Mesenchymal stem cell (in vitro differentiated cells and primary cell): ENCODE measurements around the gene TSHZ1.

Experiments used
- DNase-seq: peaks from one replicate; pipeline ENCODE4 v3.0.0-alpha.2; 2013
- H2AFZ ChIP-seq: one replicate; pipeline ENCODE4 v1.6.1; 2013; ENCODE audit warnings: low read depth, mild to moderate bottlenecking, control low read depth, inconsistent platforms, low read length, moderate library complexity
- H2AK5ac ChIP-seq: 2 replicates; pipeline ENCODE4 v1.6.1; 2013; ENCODE audit warnings: low read length, moderate library complexity, mild to moderate bottlenecking, inconsistent platforms; ENCODE audit not compliant: severe bottlenecking
- H2BK120ac ChIP-seq: one replicate; pipeline ENCODE4 v1.6.1; 2013; ENCODE audit warnings: low read depth, mild to moderate bottlenecking, inconsistent platforms, low read length, moderate library complexity
- H2BK12ac ChIP-seq, 2 experiments: one replicate each; pipeline ENCODE4 v1.6.1; 2013; ENCODE audit warnings: inconsistent platforms in 2 of 2, low read length in 2 of 2, mild to moderate bottlenecking in 2 of 2, moderate library complexity in 2 of 2, control low read depth in 1 of 2
- H2BK15ac ChIP-seq: one replicate; pipeline ENCODE4 v1.6.1; 2013; ENCODE audit warnings: mild to moderate bottlenecking, low read depth, inconsistent platforms; ENCODE audit not compliant: poor library complexity, severe bottlenecking
- H2BK5ac ChIP-seq: 2 replicates; pipeline ENCODE4 v1.6.1; 2013; ENCODE audit warnings: low read depth, mild to moderate bottlenecking, low read length, control low read depth, inconsistent platforms; ENCODE audit not compliant: poor library complexity, severe bottlenecking
- H3K14ac ChIP-seq, 2 experiments: one replicate each; pipeline ENCODE4 v1.6.1; 2013; ENCODE audit warnings: inconsistent platforms in 2 of 2, low read length in 2 of 2, control low read depth in 1 of 2, mild to moderate bottlenecking in 1 of 2, moderate library complexity in 1 of 2
- H3K18ac ChIP-seq, 2 experiments: one replicate each; pipeline ENCODE4 v1.6.1; 2013; ENCODE audit warnings: inconsistent platforms in 2 of 2, low read length in 2 of 2, control low read depth in 1 of 2, low read depth in 1 of 2, mild to moderate bottlenecking in 1 of 2
- H3K23ac ChIP-seq, 2 experiments: one replicate each; pipeline ENCODE4 v1.6.1; 2013; ENCODE audit warnings: inconsistent platforms in 2 of 2, low read length in 2 of 2, mild to moderate bottlenecking in 2 of 2, moderate library complexity in 2 of 2, control low read depth in 1 of 2
- H3K27ac ChIP-seq: 2 replicates; pipeline ENCODE4 v1.5.1; 2013; ENCODE audit warnings: mild to moderate bottlenecking, moderate library complexity, low read length, control low read depth, inconsistent platforms; ENCODE audit not compliant: poor library complexity, severe bottlenecking
- H3K27me3 ChIP-seq, 2 experiments: 2 replicates each; pipeline versions ENCODE4 v1.6.1 to v1.7.0; 2013; ENCODE audit warnings: low read length in 2 of 2, mild to moderate bottlenecking in 2 of 2, moderate library complexity in 2 of 2, control low read depth in 1 of 2, inconsistent platforms in 1 of 2; ENCODE audit not compliant: control insufficient read depth in 1 of 2, insufficient read depth in 1 of 2
- H3K36me3 ChIP-seq, 2 experiments: 2 replicates each; pipeline versions ENCODE4 v1.6.1 to v1.7.0; 2013; ENCODE audit warnings: low read length in 2 of 2, control low read depth in 1 of 2, inconsistent platforms in 1 of 2, low read depth in 1 of 2, mild to moderate bottlenecking in 1 of 2; ENCODE audit not compliant: insufficient read depth in 2 of 2, control insufficient read depth in 1 of 2
- H3K4ac ChIP-seq, 2 experiments: one replicate each; pipeline ENCODE4 v1.6.1; 2013; ENCODE audit warnings: inconsistent platforms in 2 of 2, low read length in 2 of 2, mild to moderate bottlenecking in 2 of 2, moderate library complexity in 2 of 2, control low read depth in 1 of 2, low read depth in 1 of 2
- H3K4me1 ChIP-seq: 2 replicates; pipeline ENCODE4 v1.6.1; 2013; ENCODE audit warnings: low read depth, low read length, control low read depth; ENCODE audit not compliant: control insufficient read depth, insufficient read depth
- H3K4me2 ChIP-seq: 2 replicates; pipeline ENCODE4 v1.6.1; 2013; ENCODE audit warnings: low read length, mild to moderate bottlenecking, inconsistent platforms; ENCODE audit not compliant: poor library complexity, severe bottlenecking
- H3K4me3 ChIP-seq, 2 experiments: 2 replicates each; pipeline versions ENCODE4 v1.5.1 to v1.7.0; 2013; ENCODE audit warnings: low read length in 2 of 2, mild to moderate bottlenecking in 2 of 2, control low read depth in 1 of 2, low read depth in 1 of 2; ENCODE audit not compliant: insufficient read depth in 1 of 2
- H3K79me1 ChIP-seq: replicated peaks from 2 replicates; pipeline ENCODE4 v1.6.1; 2013; ENCODE audit warnings: mild to moderate bottlenecking, control low read depth, low read length, inconsistent platforms; ENCODE audit not compliant: poor library complexity, severe bottlenecking
- H3K9ac ChIP-seq: 2 replicates; pipeline ENCODE4 v1.7.0; 2013; ENCODE audit warnings: mild to moderate bottlenecking, low read length, moderate library complexity
- H3K9me3 ChIP-seq: 2 replicates; pipeline ENCODE4 v1.7.0; 2013; ENCODE audit warnings: mild to moderate bottlenecking, low read length; ENCODE audit not compliant: control insufficient read depth
- H4K8ac ChIP-seq: one replicate; pipeline ENCODE4 v1.6.1; 2013; ENCODE audit warnings: inconsistent platforms, mild to moderate bottlenecking, low read length, moderate library complexity
- H4K91ac ChIP-seq: one replicate; pipeline ENCODE4 v1.6.1; 2013; ENCODE audit warnings: mild to moderate bottlenecking, low read length, inconsistent platforms
- WGBS: methylation state at CpG from one replicate; pipeline ENCODE4 v1.1.7; 2013; ENCODE audit warnings: mixed read lengths; 5-methylcytosine and 5-hydroxymethylcytosine counted together

The TSHZ1 gene

DNA sequence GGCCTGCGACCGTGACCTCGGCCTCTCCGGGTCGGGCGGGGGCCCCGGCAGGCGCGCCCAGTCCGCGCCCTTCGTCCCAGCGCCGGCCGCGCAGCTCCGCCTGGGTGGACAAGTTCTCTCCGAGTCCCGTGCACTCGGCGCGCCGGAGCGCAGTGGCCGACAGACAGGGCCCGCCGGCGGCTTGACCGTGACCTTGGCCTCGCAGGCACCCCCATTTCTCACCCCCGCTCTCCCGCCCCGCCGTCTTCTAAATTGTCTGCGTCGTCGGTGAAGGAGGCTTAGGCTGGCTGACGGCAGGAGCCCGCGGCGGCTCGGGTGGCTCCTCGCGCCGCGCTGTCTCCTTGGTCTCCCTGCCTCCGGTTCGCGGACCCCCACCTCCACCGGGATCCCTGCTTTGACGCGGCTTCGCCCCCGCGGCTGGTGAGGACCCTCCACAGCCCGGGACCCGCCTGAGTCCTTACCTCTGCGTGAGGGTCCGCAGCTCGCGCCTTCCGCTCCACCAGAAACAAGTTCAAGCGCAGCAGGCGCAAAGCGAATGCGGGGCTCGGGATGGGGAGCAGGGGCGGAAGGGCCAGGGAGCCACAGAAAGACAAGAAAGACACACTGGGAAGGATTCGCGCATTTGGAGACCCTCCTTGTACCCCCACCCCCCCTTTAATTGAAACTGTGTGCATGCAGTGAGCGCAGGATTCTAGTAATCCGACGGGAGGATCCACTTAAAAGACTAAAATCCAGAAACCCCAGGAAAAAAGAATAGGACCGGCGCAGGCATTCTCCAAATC lies 5.7 kb upstream of the TSHZ1 start:
- H2BK120ac ChIP-seq = no peak overlapping the region
- H3K27me3 ChIP-seq = peaks cover 0 to 49% of the 10 kb centered on the region in 2 experiments

DNA sequence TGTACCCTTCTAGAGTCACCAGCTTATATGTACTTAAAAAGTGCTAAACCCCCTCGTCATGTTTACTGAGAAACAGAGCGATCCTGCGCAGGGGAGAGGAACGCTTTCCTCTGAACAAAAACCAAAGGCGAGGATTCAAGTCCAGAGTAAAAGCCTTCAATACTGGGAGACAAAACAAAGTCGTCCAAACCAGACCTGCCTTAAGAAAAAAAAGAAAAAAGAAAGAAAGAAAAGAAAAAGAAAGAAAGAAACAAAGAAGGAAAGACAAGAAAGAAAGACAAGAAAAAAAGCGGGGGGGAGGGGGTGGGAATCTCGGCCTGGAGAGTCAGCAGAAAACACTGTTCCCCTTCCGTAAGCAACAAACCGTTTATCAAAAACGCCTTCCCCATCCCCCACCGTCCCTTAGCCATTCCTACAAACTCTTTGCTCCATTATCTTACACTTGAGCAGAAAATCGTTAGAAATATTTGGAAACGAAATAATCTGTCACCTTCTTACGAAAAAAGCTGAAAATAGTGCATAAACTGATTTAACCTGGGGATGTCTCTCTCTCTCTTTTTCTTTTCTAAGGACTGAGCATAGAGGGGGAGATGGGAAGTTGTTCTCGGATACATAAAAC lies 5.0 kb upstream of the TSHZ1 start:
- H4K8ac ChIP-seq = no peak overlapping the region
- H2BK5ac ChIP-seq = no peak overlapping the region

More for the DNA sequence above, 5.7 kb upstream of the TSHZ1 start:
- Histone ChIP-seq H2BK5ac (no peak overlapping the region), H2AK5ac (no peak overlapping the region), H2BK15ac (no peak overlapping the region), H3K18ac (peak overlapping the region in 1 of 2 experiments; percentile 44), H3K4ac (no peak overlapping the region), H3K4me3 (peak overlapping the region in 1 of 2 experiments; percentile 95), H3K4me2 (peak overlapping the region; percentile 78), H3K36me3 (peaks cover 8 to 9% of the 10 kb centered on the region in 2 experiments), H4K91ac (no peak overlapping the region), H3K4me1 (peaks cover 30% of the 10 kb centered on the region), H3K23ac (peak overlapping the region in 1 of 2 experiments; percentile 96), H3K79me1 (peaks cover 27% of the 10 kb centered on the region), H3K27ac (no peak overlapping the region), H3K9me3 (no peaks in the 10 kb centered on the region), H3K14ac (peak overlapping the region in 1 of 2 experiments; percentile 21), H3K9ac (peak overlapping the region; percentile 89), H4K8ac (no peak overlapping the region), H2AFZ (peak overlapping the region; percentile 47), H2BK12ac (peak overlapping the region in 1 of 2 experiments; percentile 70)
- 2% methylated on average over 64 of the region's 75 CpGs for WGBS
- peak; percentile 29 for DNase-seq

DNA sequence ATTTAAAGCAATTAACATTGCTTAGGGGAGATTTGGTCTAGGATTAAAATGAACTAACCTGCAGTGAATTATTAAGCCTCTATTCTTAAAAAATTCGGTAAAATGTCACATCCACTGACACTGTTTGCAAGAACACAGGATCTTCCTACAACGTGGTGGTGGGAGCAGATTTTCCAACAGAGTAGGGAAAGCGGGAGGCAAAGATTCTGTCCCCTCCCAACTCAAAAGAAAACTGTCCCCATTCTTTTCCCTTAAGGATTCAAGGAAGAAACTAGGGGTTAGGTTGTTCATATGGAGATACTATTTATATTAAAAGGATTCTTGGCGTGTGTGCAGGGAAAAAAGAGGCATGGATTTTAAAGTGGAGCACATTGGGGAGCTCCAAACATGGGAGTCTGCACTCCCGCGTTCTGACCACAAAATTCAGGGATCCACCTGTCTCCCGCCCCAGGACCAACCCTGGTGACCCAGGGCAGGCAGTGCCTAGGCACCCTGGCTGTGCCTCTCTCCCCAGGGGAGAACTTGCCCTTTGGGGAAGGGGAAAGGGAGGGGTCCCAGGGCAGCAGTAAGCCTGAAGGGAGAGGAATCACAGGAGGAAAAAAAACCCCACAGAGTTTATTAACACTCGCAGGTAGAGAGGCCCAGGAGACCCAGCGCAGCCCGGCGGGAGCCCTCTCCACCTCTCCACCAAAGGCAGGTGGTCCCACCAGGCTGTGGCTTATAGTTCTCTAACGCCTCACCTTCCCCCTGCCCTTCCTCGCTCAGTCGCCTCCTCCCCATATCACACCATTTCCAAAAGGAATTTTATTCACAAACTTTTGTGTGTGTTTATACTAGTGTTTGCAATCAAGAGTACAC lies 3.9 kb upstream of the TSHZ1 start:
- peak overlapping the region in 1 of 2 experiments; percentile 95 for H3K4me3 ChIP-seq
- no peak overlapping the region for H3K23ac ChIP-seq
- no peak overlapping the region for H4K8ac ChIP-seq
- DNase-seq = no peak
- 27% methylated on average over 9 of the region's 14 CpGs for WGBS
- no peak overlapping the region for H3K4me2 ChIP-seq
- H3K9me3 ChIP-seq = no peaks in the 10 kb centered on the region
- H2BK5ac ChIP-seq = no peak overlapping the region
- no peak overlapping the region for H2AFZ ChIP-seq
- H3K36me3 ChIP-seq = peaks cover under 1 to 3% of the 10 kb centered on the region in 2 experiments
- no peak overlapping the region for H3K14ac ChIP-seq
- no peak overlapping the region for H2BK15ac ChIP-seq
- H2AK5ac ChIP-seq = no peak overlapping the region
- no peak overlapping the region for H2BK12ac ChIP-seq
- no peak overlapping the region for H3K4ac ChIP-seq
- H3K27ac ChIP-seq = no peak overlapping the region
- H3K27me3 ChIP-seq = peaks cover 0 to 49% of the 10 kb centered on the region in 2 experiments
- peak overlapping the region; percentile 89 for H3K9ac ChIP-seq
- H2BK120ac ChIP-seq = no peak overlapping the region
- peaks cover 30% of the 10 kb centered on the region for H3K4me1 ChIP-seq
- peaks cover 27% of the 10 kb centered on the region for H3K79me1 ChIP-seq
- H3K18ac ChIP-seq = no peak overlapping the region
- H4K91ac ChIP-seq = peak overlapping the region; percentile 36

More for the DNA sequence above, 5.0 kb upstream of the TSHZ1 start:
- Histone ChIP-seq H3K27ac (no peak overlapping the region), H3K23ac (no peak overlapping the region), H3K18ac (no peak overlapping the region), H3K4ac (no peak overlapping the region), H3K9ac (peak overlapping the region; percentile 89), H4K91ac (no peak overlapping the region), H3K27me3 (peaks cover 0 to 49% of the 10 kb centered on the region in 2 experiments), H3K14ac (no peak overlapping the region), H2AFZ (no peak overlapping the region), H2BK15ac (no peak overlapping the region), H3K4me3 (peak overlapping the region in 1 of 2 experiments; percentile 95), H2BK120ac (no peak overlapping the region), H2BK12ac (no peak overlapping the region), H3K79me1 (peaks cover 27% of the 10 kb centered on the region), H3K4me1 (peaks cover 30% of the 10 kb centered on the region), H3K36me3 (peaks cover 3% of the 10 kb centered on the region in 2 experiments), H2AK5ac (no peak overlapping the region), H3K9me3 (no peaks in the 10 kb centered on the region), H3K4me2 (peak overlapping the region; percentile 78)
- WGBS = 2% methylated on average over 9 of the region's 16 CpGs
- DNase-seq = peak; percentile 36
